Left ventricle myocardium inferior (tissue), 1 donor: ENCODE results near the gene SLC47A2. TPM values are rescaled to one million over a fixed set of nuclear protein-coding genes. Genes with fewer than 3 reads are reported as not detected.

ENCODE experiments used
- DNase-seq: peaks from one replicate; pipeline ENCODE4 v3.0.0-alpha.2; 2020
- H3K27ac ChIP-seq: fragments of 200-600 bp; replicated peaks from 2 replicates; pipeline ENCODE4 v1.8.0; 2021
- H3K27me3 ChIP-seq: fragments of 200-600 bp; 2 replicates; pipeline ENCODE4 v1.8.0; 2021; ENCODE audit warnings: low read depth
- H3K36me3 ChIP-seq: fragments of 200-600 bp; 2 replicates; pipeline ENCODE4 v1.8.0; 2021
- H3K4me1 ChIP-seq: fragments of 200-600 bp; 2 replicates; pipeline ENCODE4 v1.8.0; 2021
- H3K4me3 ChIP-seq: fragments of 200-600 bp; 2 replicates; pipeline ENCODE4 v1.8.0; 2021; ENCODE audit warnings: mild to moderate bottlenecking, moderate library complexity
- H3K9me3 ChIP-seq: fragments of 200-600 bp; replicated peaks from 2 replicates; pipeline ENCODE4 v1.8.0; 2021
- intact Hi-C: fragments of 100-400 bp; cut with micrococcal nuclease; formaldehyde crosslinking; loops from one replicate; pipeline ENCODE4 v1.11.0; 2022
- total RNA-seq: library from RNA; stranded (reverse); fragmentation: NEBNext Ultra II Directional; extraction: Animal tissue kit (Norgen Biotek cat#: 25700); gene quantifications from one replicate; pipeline ENCODE4 v1.2.1, GENCODE V29; 2021
- TF ChIP-seq, protein P1 (sequence below): fragments of 200-600 bp; IDR thresholded peaks from 2 replicates; pipeline ENCODE4 v1.8.0; 2021; ENCODE audit warnings: antibody characterized with exemption, mild to moderate bottlenecking, borderline replicate concordance
- donor health status: DM: no; HTN: yes; CAD: no; lungs with severe emphysema.

Gene SLC47A2
- total RNA-seq, 1 donor from 2014 or later = not detected

DNA sequence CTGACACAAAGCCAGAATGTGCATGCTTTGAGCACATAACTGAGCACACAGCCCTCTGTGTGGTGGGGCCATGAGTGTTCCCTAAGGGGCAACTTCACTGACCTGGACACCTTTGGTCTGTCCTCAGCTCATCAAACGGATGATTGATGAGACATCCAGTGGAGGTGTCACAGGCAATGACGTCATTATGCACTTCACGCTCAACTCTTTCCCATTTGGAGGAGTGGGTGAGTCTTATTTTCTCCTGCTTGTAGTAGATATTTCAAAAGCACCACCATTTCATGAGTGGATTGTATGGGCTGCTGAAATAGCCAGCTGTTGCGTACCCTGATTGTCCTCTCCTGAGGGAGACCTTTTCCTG lies 51.6 kb downstream of the SLC47A2 start:
- intact Hi-C loops = no loop called here
- H3K27ac ChIP-seq = peak overlapping the region; percentile 38

DNA sequence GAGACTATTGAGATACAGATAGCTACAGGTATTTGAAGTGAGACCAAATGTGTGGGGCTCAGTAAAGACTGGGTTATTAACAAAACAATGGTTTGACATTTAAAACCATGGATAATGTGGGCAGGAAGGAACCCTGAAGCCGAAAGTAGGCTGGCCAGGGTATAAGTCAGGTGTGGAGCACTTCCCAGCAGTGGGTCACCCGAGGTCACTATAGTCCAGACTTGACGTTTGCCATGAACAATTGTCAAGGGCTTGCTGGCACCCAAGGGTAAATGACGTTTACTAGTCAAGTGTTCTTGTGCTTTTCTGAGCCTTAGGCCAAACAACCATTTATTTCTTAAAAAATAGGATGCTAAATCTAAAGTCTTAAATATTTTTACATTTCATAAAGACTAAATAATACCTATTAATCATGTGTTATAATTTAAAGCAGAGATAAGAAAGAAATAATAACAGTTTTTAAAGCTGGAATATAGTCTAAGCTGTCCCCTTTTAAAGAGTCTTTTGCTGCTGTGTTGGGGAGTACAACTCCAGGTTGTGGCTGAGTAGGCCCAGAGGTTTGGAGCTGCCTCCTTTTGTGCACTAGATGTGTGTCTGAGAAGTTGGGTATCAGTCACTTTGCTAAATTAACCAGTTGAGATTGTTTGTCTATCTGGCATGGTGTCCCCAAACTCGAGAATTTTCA lies 52.1 kb downstream of the SLC47A2 start:
- TF ChIP-seq, protein P1, sequence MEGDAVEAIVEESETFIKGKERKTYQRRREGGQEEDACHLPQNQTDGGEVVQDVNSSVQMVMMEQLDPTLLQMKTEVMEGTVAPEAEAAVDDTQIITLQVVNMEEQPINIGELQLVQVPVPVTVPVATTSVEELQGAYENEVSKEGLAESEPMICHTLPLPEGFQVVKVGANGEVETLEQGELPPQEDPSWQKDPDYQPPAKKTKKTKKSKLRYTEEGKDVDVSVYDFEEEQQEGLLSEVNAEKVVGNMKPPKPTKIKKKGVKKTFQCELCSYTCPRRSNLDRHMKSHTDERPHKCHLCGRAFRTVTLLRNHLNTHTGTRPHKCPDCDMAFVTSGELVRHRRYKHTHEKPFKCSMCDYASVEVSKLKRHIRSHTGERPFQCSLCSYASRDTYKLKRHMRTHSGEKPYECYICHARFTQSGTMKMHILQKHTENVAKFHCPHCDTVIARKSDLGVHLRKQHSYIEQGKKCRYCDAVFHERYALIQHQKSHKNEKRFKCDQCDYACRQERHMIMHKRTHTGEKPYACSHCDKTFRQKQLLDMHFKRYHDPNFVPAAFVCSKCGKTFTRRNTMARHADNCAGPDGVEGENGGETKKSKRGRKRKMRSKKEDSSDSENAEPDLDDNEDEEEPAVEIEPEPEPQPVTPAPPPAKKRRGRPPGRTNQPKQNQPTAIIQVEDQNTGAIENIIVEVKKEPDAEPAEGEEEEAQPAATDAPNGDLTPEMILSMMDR = no peak
- Histone ChIP-seq H3K9me3 (no peaks in the 10 kb centered on the region), H3K27me3 (no peaks in the 10 kb centered on the region), H3K4me1 (peaks cover 21% of the 10 kb centered on the region), H3K27ac (peak overlapping the region; percentile 38), H3K36me3 (peaks cover 59% of the 10 kb centered on the region), H3K4me3 (no peak overlapping the region)
- intact Hi-C loops = no loop called here
- peak; percentile 53 for DNase-seq

More for the DNA sequence above, 51.6 kb downstream of the SLC47A2 start:
- Histone ChIP-seq H3K4me1 (peaks cover 17% of the 10 kb centered on the region), H3K27me3 (no peaks in the 10 kb centered on the region), H3K4me3 (no peak overlapping the region), H3K36me3 (peaks cover 56% of the 10 kb centered on the region), H3K9me3 (no peaks in the 10 kb centered on the region)
- no peak for DNase-seq
- TF ChIP-seq, protein P1 = no peak

DNA sequence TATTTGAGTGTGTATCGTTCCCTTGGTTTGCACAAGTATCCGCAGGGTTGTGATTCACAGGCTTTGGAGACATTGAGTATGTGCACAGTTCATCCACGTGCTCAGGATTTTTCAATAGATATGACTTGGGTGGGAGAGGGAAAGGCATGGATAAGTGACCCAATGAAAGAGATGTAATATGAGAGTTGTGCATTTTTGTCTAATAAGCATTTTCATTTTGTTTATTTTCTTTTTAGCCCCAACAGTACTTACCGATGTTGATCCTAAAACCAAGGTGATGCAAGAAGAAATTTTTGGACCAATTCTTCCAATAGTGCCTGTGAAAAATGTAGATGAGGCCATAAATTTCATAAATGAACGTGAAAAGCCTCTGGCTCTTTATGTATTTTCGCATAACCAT lies 53.3 kb downstream of the SLC47A2 start:
- H3K36me3 ChIP-seq = peaks cover 65% of the 10 kb centered on the region
- no peaks in the 10 kb centered on the region for H3K27me3 ChIP-seq
- peaks cover 26% of the 10 kb centered on the region for H3K4me1 ChIP-seq
- no peak overlapping the region for H3K4me3 ChIP-seq
- TF ChIP-seq, protein P1 = no peak
- DNase-seq = no peak
- intact Hi-C loops = no loop called here
- no peak overlapping the region for H3K27ac ChIP-seq
- no peaks in the 10 kb centered on the region for H3K9me3 ChIP-seq

DNA sequence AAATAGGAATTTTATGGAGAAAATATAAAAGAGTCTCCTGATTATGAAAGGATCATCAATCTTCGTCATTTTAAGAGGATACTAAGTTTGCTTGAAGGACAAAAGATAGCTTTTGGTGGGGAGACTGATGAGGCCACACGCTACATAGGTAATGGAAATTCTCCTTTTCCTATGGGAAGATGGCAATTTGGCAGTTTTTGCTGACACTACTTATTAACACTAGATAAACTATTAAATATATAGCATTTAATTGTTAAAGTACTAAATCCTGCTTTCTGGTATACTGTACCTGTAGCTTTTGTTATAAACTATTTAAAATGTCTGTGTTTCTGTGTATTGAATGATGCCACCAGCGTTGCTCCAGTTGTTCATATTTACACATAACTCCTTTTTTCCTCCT lies 55.3 kb downstream of the SLC47A2 start:
- no peaks in the 10 kb centered on the region for H3K9me3 ChIP-seq
- intact Hi-C loops = no loop called here

DNA sequence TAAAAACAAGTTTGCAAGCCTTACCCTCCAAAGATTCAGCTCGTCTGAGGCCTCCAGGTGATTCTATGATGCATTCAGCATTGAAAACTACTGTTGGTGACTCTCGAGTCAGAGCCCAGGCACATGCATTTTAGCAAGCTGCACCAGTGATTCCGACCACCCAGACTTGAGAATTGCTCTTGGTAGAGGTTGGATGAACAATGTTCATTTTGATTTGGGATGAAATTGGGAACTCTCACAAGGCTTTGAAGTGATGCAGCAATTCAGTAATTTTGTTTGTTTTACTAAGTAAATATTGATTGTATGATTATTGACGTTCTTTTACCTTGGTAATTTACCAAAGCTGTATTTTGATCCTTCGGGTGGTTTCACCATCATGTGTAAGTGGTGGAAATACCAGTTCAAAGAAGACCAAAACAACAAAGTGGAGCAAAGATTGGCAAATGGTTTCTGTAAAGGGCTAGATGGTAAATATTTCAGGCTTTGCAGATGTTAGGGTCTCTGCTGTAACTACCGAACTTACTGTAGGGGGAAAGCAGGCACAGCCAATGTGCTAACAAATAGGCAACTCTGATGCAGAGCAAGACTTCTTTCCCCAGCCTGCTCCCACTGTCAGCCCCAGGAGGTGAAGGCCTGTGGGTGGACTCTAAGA lies 56.0 kb downstream of the SLC47A2 start:
- TF ChIP-seq, protein P1 = no peak
- no peak overlapping the region for H3K4me3 ChIP-seq
- H3K4me1 ChIP-seq = peaks cover 23% of the 10 kb centered on the region
- peaks cover 80% of the 10 kb centered on the region for H3K36me3 ChIP-seq
- H3K27ac ChIP-seq = no peak overlapping the region
- no peak for DNase-seq
- intact Hi-C loops = no loop called here
- no peaks in the 10 kb centered on the region for H3K27me3 ChIP-seq
- no peaks in the 10 kb centered on the region for H3K9me3 ChIP-seq

More for the DNA sequence above, 55.3 kb downstream of the SLC47A2 start:
- Histone ChIP-seq H3K27ac (no peak overlapping the region), H3K4me1 (peaks cover 26% of the 10 kb centered on the region), H3K4me3 (no peak overlapping the region), H3K36me3 (peaks cover 78% of the 10 kb centered on the region), H3K27me3 (no peaks in the 10 kb centered on the region)
- no peak for DNase-seq
- TF ChIP-seq, protein P1 = no peak
